ENCODE results near the gene TCN1. TPM values are rescaled to one million over a fixed set of nuclear protein-coding genes. Genes with fewer than 3 reads are reported as not detected.

TCN1 gene
- total RNA-seq, 2 donors from 2014 or later, result 1.0 to 8.1 TPM

DNA sequence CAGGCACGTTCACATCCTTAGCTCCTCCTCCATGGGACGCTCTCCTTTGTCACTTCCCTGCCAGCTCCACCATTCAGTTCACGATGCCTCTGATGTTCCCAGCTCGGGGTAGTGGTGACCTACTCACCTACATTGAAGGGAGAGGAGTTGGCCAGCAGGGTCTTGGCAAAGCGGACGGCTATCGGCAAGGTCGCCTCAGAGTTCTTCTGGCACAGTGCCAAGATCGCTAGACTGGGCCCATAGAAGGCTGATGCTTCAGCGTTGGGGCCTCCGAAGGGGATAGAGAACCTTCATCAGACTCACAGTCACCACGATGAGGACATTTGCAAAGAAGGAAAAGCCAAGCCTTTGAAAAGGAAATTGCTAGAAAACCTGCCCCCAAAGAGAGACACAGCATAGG lies 24.0 kb downstream of the TCN1 start:
- TF ChIP-seq POLR2AphosphoS5 (IDR thresholded peaks at IDR 0.05) (no peak), POLR2A (IDR thresholded peaks at IDR 0.05) (no peak)
- TF ChIP-seq, protein P1, sequence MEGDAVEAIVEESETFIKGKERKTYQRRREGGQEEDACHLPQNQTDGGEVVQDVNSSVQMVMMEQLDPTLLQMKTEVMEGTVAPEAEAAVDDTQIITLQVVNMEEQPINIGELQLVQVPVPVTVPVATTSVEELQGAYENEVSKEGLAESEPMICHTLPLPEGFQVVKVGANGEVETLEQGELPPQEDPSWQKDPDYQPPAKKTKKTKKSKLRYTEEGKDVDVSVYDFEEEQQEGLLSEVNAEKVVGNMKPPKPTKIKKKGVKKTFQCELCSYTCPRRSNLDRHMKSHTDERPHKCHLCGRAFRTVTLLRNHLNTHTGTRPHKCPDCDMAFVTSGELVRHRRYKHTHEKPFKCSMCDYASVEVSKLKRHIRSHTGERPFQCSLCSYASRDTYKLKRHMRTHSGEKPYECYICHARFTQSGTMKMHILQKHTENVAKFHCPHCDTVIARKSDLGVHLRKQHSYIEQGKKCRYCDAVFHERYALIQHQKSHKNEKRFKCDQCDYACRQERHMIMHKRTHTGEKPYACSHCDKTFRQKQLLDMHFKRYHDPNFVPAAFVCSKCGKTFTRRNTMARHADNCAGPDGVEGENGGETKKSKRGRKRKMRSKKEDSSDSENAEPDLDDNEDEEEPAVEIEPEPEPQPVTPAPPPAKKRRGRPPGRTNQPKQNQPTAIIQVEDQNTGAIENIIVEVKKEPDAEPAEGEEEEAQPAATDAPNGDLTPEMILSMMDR (IDR thresholded peaks at IDR 0.05), result no peak
- Histone ChIP-seq H3K9me3 (no peaks in the 10 kb centered on the region), H3K27me3 (replicated peaks; ENCODE audit: insufficient read depth) (no peaks in the 10 kb centered on the region), H3K36me3 (no peaks in the 10 kb centered on the region), H3K4me1 (replicated peaks) (no peaks in the 10 kb centered on the region), H3K27ac (no peak overlapping the region), H3K4me3 (no peak overlapping the region)
- intact Hi-C loops (cut with DNase I), result no loop called here
- DNase-seq (ENCODE audit: low spot score), result no peak
- WGBS, result 81% methylated on average over 12 of the region's 12 CpGs

DNA sequence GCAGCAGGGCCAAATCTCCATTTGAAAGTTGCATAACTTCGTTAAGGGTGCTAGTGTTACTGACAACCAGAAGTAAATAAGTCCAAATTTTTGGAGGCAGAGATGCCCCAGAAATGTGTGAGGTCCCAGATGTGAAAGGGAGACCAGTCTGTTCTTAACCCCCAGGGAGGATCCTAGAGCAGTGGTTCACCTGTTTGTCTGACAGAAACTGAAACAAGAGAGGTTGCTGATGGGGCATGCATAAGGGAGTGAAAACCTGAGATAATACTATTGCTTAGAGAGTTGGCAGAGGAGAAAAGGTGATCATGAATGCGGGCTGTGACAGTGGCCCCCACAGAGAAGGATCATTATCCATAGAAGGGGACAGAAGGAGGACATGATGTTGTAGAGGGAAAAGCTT lies 24.8 kb downstream of the TCN1 start:
- intact Hi-C loops (cut with DNase I), result no loop called here

DNA sequence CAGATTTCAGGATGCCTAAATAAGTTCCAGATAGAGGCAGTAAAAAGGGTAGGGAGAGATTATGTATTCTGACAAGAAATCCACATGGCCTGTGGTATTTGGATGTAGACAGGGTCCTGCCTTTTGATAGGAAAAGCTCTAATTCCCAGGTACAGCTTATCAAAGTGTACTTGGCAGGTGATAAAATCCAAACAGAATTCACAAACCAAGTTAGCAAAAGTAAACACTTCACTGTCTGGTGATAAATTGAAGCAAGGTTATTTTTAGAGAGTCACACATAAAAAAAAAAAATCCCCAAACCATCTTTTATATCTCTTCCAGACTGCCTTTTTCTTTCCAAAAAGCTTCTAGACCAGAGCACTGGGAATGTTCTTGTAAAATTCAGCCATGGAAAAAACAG lies 26.7 kb downstream of the TCN1 start:
- no peak overlapping the region for H3K27ac ChIP-seq
- H3K4me3 ChIP-seq, result no peak overlapping the region
- no peaks in the 10 kb centered on the region for H3K9me3 ChIP-seq
- intact Hi-C loops (cut with DNase I), result no loop called here
- no peak for TF ChIP-seq POLR2A (IDR thresholded peaks at IDR 0.05)
- TF ChIP-seq POLR2AphosphoS5 (IDR thresholded peaks at IDR 0.05), result no peak
- TF ChIP-seq, protein P1 (IDR thresholded peaks at IDR 0.05), result no peak
- no peaks in the 10 kb centered on the region for H3K36me3 ChIP-seq
- no peaks in the 10 kb centered on the region for H3K4me1 ChIP-seq (replicated peaks)
- no peak for DNase-seq (ENCODE audit: low spot score)
- H3K27me3 ChIP-seq (replicated peaks; ENCODE audit: insufficient read depth), result no peaks in the 10 kb centered on the region

More for the DNA sequence above, 24.8 kb downstream of the TCN1 start:
- H3K9me3 ChIP-seq, result no peaks in the 10 kb centered on the region
- TF ChIP-seq POLR2AphosphoS5 (IDR thresholded peaks at IDR 0.05), result no peak
- TF ChIP-seq, protein P1 (IDR thresholded peaks at IDR 0.05), result no peak
- no peak for TF ChIP-seq POLR2A (IDR thresholded peaks at IDR 0.05)
- H3K4me1 ChIP-seq (replicated peaks), result no peaks in the 10 kb centered on the region
- no peak for DNase-seq (ENCODE audit: low spot score)
- 95% methylated on average over 2 of the region's 2 CpGs for WGBS
- no peak overlapping the region for H3K27ac ChIP-seq
- no peaks in the 10 kb centered on the region for H3K36me3 ChIP-seq
- no peak overlapping the region for H3K4me3 ChIP-seq
- H3K27me3 ChIP-seq (replicated peaks; ENCODE audit: insufficient read depth), result no peaks in the 10 kb centered on the region

DNA sequence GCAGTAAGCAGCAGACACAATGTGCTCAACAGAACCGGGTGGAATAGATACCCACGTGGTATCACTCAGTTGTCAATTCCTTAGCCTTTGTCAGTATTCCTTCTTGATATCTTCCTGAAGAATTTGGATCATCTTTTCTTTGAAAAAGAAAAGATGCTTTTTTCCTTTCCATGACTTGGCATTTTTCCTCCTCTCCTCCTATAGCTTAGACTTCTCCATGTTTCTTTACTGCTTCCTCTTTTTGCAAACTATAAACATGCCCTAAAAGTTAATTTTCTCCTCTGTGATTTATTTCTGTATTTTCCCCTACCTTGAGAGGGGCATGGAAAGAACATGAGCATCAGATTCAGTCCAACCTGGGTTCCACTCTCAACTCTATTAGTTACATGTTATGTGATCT lies 32.7 kb downstream of the TCN1 start:
- intact Hi-C loops (cut with DNase I), result no loop called here
- 81% methylated on average over 2 of the region's 2 CpGs for WGBS

DNA sequence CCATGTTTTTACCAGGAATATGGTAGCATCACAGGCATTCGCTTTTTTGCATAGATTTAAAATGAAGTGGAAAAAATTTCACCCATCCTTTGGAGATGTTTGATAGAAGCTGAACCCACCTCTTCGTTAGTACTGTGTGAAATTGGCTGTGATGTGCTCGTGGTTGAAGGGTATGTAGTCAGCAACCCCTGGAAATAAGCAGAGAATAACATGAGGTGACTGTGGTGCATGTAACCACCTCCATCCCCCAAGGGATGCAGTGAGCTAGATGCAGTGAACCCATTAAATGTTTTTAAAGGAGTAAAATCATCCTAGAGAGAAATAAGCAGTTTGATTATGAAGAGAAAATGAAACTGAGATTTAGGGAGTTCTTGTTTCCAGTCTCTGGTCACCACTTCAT lies 36.9 kb downstream of the TCN1 start:
- DNase-seq (ENCODE audit: low spot score), result no peak
- no peaks in the 10 kb centered on the region for H3K27me3 ChIP-seq (replicated peaks; ENCODE audit: insufficient read depth)
- intact Hi-C loops (cut with DNase I), result no loop called here
- H3K27ac ChIP-seq, result no peak overlapping the region
- TF ChIP-seq POLR2AphosphoS5 (IDR thresholded peaks at IDR 0.05) (no peak), POLR2A (IDR thresholded peaks at IDR 0.05) (no peak)
- TF ChIP-seq, protein P1 (IDR thresholded peaks at IDR 0.05), result no peak
- H3K4me1 ChIP-seq (replicated peaks), result no peaks in the 10 kb centered on the region
- no peaks in the 10 kb centered on the region for H3K36me3 ChIP-seq
- no peak overlapping the region for H3K4me3 ChIP-seq
- H3K9me3 ChIP-seq, result no peaks in the 10 kb centered on the region
- 80% methylated on average over 3 of the region's 3 CpGs for WGBS

More for the DNA sequence above, 32.7 kb downstream of the TCN1 start:
- Histone ChIP-seq H3K36me3 (no peaks in the 10 kb centered on the region), H3K27ac (no peak overlapping the region), H3K4me3 (no peak overlapping the region), H3K9me3 (no peaks in the 10 kb centered on the region), H3K27me3 (replicated peaks; ENCODE audit: insufficient read depth) (no peaks in the 10 kb centered on the region), H3K4me1 (replicated peaks) (no peaks in the 10 kb centered on the region)
- no peak for DNase-seq (ENCODE audit: low spot score)
- TF ChIP-seq POLR2A (IDR thresholded peaks at IDR 0.05) (no peak), POLR2AphosphoS5 (IDR thresholded peaks at IDR 0.05) (no peak)
- TF ChIP-seq, protein P1 (IDR thresholded peaks at IDR 0.05), result no peak

Measured in prostate gland (tissue), 2 donors.